SKM-1 treated with dmso at 0.1 percent for 144 hours (cell line): ENCODE measurements around the gene PCA3.
"Not testable (repeated sequence)": the region's sequence is repeated elsewhere in the genome, so short reads cannot be mapped to it uniquely, and the experiment has no call there.

Experiments
- DNase-seq: peaks from one replicate; lab custom pipeline; 2025; ENCODE audit not compliant: unreplicated experiment; lab: John Stamatoyannopoulos, UW

PCA3 gene

DNA sequence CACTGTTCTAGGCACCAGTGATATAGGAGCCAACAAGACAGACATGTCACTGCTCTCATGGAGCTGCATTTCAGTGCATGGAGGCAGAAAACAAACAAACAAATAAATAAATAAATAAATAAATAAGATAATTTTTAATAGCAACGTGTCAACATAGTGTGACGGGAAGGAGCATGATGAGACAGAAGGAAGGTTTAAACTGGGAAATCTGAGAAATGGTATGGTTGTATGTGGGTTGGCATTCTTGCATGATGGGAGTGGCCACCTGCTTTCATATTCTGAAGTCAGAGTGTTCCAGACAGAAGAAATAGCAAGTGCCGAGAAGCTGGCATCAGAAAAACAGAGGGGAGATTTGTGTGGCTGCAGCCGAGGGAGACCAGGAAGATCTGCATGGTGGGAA is at the start of gene PCA3:
PCA3 (plus strand) TSS at position 301 of the 400 bp plus-strand sequence.
- DNase-seq, result no peak

DNA sequence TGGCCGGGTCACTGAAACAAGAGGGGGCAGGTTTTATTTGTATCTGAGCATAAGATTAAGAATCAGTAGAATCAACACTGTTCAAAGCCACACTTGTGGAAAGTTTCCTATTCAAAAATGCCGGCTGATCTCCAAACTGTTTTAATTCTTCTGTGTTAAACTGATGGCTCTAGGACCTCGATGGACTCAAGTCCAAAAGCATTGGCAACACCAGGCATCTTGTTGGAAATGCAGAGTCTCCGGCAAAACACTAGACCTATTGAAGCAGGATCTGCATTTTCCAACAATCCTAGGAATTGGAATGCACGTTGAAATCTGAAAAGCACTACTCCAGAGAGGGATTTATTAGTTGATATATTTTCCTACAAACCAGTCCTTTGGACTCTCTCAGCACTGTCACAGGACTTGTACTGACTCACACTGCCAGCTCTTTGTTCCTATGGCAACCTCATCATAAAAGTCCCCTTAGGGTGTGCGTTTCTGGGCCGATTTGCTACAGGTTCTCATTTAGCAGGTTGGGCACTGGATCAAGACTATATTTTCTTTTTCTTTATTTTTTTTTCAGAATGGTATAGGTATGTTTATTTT is 48.1 kb upstream of the PCA3 start:
- DNase-seq, result no peak

DNA sequence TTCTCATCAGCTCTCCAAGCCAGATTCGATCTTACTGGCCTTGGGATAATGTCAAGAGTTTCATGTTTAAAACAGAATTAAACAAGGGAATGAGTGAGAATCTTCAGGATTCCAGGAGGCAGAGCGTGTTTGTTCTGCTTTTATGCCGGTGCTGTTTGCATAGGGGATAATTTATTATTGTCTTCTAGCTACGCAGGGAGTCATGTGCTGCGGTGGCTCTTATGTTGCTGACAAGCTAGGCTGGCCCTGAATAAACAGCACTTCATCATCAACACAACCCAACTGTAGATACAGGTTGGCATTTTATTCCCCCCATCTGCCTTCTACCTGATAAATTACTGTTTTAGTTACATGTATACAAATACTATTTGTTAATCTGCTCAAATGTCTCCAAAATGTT is 47.1 kb upstream of the PCA3 start:
- no peak for DNase-seq

GRCh38 chr9:76717613-76718012 is 46.6 kb upstream of the PCA3 start:
- no peak for DNase-seq

- DNase-seq, result no peak
Measured at GRCh38 chr9:76718166-76718565, 46.1 kb upstream of the PCA3 start.

DNA sequence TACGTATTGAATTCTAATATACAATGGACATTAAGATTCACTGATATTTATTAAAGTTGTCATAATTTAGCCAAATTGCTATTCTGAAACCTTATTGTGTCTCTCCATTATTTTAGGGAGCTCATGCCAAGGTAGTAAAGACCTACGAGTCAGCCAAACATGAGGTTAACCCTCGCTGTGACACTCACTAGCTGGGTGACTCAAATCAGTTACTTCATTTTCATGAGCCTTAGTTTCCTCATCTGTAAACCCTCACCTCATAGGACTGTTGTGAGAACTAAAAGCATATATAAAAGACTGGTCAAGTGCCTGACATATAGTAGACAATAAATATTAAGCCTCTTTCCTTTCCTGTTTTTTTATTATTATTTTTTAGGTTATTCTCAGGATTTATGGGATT is 44.0 kb upstream of the PCA3 start:
- no peak for DNase-seq

- no peak for DNase-seq
Measured at GRCh38 chr9:76725011-76725546, 39.2 kb upstream of the PCA3 start.

GRCh38 chr9:76725885-76726284 is 38.4 kb upstream of the PCA3 start:
- no peak for DNase-seq

GRCh38 chr9:76729116-76729515 is 35.1 kb upstream of the PCA3 start:
- DNase-seq, result no peak

GRCh38 chr9:76729980-76730737 is 34.1 kb upstream of the PCA3 start:
- DNase-seq, result no peak

DNA sequence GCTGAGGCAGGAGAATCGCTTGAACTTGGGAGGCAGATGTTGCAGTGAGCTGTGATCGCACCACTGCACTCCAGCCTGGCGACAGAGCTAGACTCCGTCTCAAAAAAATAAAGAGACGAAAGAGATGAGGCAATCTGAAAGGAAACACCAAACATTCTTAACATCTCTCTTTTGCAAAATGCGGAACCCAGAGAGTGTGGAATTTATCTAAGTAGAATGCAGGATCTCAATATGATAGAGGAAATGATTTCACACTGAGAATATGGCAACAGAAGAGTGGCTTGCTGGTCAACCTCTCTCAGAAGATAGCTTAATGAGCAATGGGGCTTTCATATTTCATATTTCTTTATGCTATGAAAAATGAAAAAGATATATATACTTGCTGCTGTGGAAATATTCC is 33.4 kb upstream of the PCA3 start:
- DNase-seq, result no peak

DNA sequence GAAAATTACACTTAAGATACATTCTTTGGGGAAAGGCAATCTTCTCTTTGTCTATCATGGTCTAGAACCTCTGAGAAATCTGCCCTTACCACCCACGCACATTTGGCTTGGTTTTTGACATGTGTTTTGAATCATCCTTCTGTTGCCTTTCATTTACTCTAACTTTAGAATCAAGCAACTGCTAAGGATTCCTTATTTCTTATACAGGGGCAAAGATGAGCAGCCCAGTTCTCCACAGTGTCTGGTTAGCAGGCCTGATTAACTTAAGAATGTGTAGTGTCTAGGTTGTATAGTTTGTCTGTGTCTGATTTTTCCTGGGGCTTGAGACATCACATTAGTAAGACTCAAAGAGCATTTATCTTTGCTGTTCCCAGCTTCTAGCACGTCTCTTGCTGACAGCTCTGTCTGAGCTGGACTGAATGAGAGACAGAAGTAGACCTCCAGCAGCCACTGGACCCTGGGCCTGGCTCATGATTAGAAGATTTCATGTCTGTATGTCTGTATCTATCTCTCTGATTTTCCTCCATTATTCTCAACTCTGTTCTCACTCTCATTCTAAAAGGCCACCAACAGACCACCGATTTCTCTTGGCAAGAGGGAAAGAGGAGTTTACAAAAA is 31.8 kb upstream of the PCA3 start:
- no peak for DNase-seq

GRCh38 chr9:76733096-76733495 is 31.1 kb upstream of the PCA3 start:
- DNase-seq, result no peak

DNA sequence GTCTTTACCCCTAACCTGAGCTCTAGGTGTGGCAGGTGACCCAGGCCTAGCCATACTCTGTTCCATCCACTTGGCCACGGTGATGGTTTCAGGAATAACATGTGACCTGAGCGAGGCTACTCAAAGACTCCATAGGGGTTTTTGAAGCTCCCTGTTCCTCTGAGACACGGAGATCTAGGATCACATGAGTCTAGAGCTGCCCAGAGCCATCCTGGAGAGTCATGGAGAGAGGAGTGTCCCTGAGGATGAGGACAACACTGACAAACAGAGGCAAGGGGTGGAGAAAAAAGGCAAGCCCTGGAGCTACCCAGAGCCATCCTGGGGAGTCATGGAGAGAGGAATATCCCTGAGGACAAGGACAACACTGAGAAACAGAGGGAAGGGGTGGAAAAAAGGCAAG is 29.5 kb upstream of the PCA3 start:
- DNase-seq, result no peak

GRCh38 chr9:76737154-76737902 is 26.9 kb upstream of the PCA3 start:
- DNase-seq, result no peak

GRCh38 chr9:76738402-76738801 is 25.8 kb upstream of the PCA3 start:
- DNase-seq, result no peak

GRCh38 chr9:76741524-76741923 is 22.7 kb upstream of the PCA3 start:
- no peak for DNase-seq

GRCh38 chr9:76742890-76743289 is 21.3 kb upstream of the PCA3 start:
- not testable (repeated sequence) for DNase-seq

- DNase-seq, result no peak
Measured at GRCh38 chr9:76743931-76744330, 20.3 kb upstream of the PCA3 start.

DNA sequence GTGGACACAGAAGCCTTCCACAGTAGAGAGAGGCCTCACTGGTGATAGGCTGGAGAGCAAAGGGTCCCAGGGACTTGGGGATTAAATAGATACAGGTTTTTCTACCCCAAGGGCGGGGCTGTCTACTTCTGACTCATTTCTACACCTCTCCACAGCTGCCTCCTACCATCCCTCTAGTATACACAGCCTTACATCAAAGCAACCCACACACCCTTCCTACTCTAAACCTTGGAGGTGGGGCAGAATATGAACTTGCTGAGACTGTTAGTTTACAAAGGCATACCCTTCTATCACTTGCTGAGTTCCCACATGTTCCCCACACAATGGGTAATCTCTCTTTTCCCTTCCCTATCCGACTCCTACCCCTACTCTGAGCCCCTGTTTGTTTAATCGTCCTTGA is 19.9 kb upstream of the PCA3 start:
- DNase-seq, result no peak

- no peak for DNase-seq
Measured at GRCh38 chr9:76751001-76751400, 13.2 kb upstream of the PCA3 start.

GRCh38 chr9:76756268-76756640 is 8.0 kb upstream of the PCA3 start:
- peak; percentile 31 for DNase-seq
